GM12892 (cell line): ENCODE results near the gene SLC16A8.

ENCODE experiments used
- POLR2A ChIP-seq: IDR thresholded peaks from 2 replicates; pipeline ENCODE4 v1.6.1; 2011; ENCODE audit warnings: low read depth, low read length, control low read depth
- POLR2AphosphoS5 ChIP-seq: IDR thresholded peaks from 2 replicates; pipeline ENCODE4 v1.6.1; 2011; ENCODE audit warnings: low read depth, low read length, control low read depth

- no peak for TF ChIP-seq POLR2AphosphoS5
- no peak for TF ChIP-seq POLR2A
Observed at GRCh38 chr22:38077595-38077994, 6.4 kb downstream of the SLC16A8 start.
